ENCODE results near the gene ANKEF1.
"Not testable (repeated sequence)": the region's sequence is repeated elsewhere in the genome, so short reads cannot be mapped to it uniquely, and the experiment has no call there.

Gene ANKEF1

GRCh38 chr20:10033905-10034650, 709 bp upstream of the ANKEF1 start:
- DNase-seq (ENCODE audit: low spot score): no peak

GRCh38 chr20:10036321-10036720, 1.5 kb downstream of the ANKEF1 start:
- not testable (repeated sequence) for DNase-seq (ENCODE audit: low spot score)

DNA sequence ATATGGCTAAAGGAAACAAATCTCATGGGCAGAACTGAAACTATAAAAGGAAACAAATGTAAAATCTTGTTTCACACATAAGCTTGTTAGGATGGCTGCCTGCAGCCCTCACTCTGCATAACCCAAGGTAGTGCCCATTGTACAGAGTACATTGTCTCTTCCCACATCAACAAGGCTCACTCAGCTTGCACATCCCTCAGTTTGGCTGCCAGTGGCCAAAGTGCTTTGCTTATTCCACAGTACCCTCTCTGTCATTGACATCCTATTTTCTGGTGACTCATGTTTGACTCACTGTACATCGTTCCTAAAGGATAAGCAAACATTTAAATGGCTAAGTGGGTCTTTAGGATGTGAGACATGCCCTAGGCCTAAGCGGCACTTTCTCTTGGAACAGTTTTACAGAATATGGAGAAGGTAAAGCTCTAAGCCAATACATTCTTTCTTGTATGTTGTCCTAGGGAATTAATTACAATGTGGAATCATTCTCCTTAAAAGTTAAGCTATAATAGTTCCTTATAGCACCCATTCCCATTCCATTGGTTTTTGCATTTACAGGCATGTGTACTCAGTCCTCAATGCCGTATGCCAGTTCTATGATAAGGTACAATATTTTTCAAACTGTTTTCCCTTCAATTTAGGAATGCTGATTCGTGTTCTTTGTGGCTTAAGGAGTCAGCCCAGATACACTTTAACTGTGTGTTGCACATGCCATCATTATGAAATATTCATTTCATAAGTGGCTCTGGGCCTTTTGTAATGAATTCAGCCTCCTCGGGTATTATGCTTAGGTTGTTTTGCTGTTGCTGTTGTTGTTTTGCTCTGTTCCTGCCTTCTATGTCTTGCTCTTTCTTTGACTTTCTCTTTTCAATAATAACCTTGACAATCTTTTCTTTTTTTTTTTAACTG, 5.5 kb downstream of the ANKEF1 start:
- no peak for DNase-seq (ENCODE audit: low spot score)

- no peak for DNase-seq (ENCODE audit: low spot score)
Observed at GRCh38 chr20:10042086-10042485, 7.3 kb downstream of the ANKEF1 start.

DNA sequence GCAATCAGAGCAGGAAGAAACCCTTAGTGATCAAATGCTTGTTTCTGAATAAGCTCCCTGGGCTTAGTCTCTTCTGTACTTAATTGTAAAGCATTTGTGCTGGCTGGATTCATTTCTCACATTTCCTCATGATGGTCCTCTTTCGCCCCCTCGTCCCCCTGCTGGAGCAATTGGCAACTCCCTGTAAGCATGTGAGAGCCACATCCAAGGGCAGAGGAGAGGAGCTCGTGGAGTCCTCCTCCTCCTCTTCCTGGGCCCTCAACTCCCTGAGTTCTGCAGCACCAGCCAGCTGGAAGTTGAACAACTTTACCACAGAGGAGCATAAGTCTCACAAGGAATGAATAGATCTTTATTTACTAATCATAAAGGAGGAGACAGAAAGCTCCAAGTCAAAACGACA, 12.6 kb downstream of the ANKEF1 start:
- DNase-seq (ENCODE audit: low spot score): no peak

DNA sequence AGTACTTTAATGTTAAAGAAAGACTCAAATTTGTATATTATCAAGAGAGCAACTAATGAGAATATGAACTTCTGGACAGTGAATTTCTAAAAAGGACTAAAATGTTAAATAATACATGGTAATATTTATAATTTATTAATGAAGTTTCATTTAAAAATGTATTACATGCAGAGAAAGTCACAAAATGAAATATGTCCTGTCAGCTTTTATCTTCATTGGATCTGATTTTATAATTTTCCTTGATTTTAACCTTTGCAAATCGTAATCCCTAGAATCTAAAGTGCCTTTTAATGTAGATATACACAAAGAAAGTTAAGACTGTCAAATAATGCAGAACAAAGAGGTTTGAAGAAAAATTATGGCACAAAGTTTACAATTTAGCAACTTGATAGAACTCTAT, 16.4 kb downstream of the ANKEF1 start:
- DNase-seq (ENCODE audit: low spot score): no peak

DNA sequence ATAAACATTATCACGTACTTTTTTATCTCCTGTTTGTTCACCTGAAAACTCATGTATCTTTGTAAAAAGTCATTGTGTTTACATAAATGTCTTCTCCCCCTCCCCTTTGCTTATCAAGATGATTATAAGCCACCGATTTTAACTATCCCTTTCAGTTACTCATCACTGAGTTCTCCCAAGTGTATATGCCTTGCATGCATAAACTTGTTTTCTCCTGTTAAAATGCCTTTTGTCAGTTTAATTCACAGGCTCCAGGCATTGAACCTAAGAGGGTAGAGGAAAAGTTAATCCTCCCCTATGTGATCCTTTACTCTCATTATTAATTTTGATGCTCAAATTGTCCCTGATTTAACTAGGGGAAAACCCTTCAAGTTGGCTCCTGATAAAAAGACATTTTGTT, 24.2 kb downstream of the ANKEF1 start:
- DNase-seq (ENCODE audit: low spot score): no peak

DNA sequence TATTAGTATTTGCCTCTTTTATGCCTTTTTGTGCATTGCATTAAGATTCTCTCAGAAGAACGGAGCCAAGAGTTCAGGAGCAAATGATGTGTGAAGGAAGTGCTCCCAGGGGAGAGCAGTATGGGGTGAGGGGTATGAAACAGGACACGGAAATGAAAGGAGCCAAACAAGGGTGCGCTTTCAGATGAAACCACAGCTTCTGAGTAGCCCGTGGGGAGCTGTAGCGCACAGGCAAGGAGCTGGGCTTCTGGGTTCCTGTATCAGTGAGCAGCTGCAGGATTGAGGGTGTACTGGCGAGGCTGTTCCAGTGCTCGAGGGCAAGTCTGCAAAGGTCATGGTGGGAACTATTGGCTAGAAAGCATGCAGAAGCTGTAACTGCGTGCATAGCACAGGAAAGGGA, 25.4 kb downstream of the ANKEF1 start:
- DNase-seq (ENCODE audit: low spot score): no peak

- no peak for DNase-seq (ENCODE audit: low spot score)
Observed at GRCh38 chr20:10061641-10062040, 26.9 kb downstream of the ANKEF1 start.

- no peak for DNase-seq (ENCODE audit: low spot score)
Observed at GRCh38 chr20:10063482-10063881, 28.7 kb downstream of the ANKEF1 start.

DNA sequence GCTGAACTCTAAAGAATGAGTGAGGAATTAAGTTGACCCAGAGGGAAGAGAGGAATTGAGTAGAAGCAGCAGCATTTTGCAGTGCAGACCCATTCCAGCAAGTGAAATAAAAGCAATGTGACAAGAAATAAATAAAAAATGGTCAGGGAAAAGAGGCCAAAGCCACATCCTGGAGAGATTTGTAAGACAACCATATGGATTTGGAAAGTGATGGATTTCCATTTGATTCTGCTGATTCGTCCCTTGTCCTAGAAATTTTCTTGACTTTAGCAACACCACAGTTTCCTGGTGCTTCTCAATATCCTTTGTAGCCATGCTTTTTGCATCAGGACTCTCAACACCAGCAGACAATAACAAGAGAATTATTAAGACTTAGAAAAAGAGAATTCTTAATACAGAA, 29.8 kb downstream of the ANKEF1 start:
- no peak for DNase-seq (ENCODE audit: low spot score)

DNA sequence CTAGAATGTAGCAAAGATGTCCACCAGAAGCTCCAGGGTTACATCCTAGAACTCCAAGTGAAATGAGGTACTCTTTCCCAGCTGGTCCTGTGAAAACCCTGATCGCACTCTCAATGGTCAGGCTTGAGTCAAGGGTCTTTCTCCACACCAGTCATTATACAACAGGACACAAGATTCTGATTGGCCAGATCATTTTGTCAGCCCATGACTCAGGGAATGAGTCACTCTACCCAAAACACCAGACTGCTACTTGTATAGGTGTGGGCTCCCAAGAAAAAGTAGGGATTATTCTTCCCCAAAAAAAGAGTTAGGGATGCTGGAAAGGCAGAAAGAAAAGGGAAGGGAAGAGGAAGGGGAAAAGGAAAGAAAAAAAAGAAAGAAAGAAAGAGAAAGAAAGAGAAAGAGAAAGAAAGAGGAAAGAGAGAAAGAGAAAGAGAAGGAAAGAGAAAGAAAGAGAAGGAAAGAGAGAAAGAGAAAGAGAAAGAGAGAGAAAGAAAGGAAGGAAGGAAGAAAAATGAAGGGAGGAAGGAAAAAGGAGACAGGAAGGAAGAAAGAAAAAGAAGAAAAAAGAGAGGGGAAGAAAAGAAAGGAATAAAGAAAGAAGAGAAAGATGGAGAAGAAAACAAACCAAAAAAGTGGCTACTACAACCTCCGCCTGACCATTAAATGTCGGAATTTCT, 30.5 kb downstream of the ANKEF1 start:
- DNase-seq (ENCODE audit: low spot score): no peak

GRCh38 chr20:10067321-10067720, 32.5 kb downstream of the ANKEF1 start:
- no peak for DNase-seq (ENCODE audit: low spot score)

GRCh38 chr20:10074513-10074912, 39.7 kb downstream of the ANKEF1 start:
- no peak for DNase-seq (ENCODE audit: low spot score)

DNA sequence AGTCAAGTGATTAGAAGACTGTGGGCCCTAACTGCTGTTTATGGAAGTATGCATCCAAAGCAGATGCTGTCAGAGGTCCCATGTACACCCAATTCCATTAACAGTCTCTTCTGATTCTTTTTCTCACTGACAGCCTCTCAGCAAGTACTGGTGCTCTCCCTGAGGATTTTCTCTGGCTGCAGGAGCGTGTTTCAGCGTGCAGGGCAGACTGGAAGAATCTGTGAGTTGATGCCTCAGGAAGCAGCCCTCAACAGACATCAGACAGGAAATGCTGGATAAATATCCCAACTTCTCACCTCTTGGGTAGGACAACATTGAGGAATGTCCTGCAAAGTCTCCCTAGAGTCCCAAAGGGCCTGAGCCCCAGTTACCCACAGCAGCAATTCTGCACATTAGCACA, 40.8 kb downstream of the ANKEF1 start:
- no peak for DNase-seq (ENCODE audit: low spot score)

- DNase-seq (ENCODE audit: low spot score): no peak
Observed at GRCh38 chr20:10076126-10077080, 41.6 kb downstream of the ANKEF1 start.

- DNase-seq (ENCODE audit: low spot score): no peak
Observed at GRCh38 chr20:10077081-10077471, 42.3 kb downstream of the ANKEF1 start.

GRCh38 chr20:10077886-10078285, 43.1 kb downstream of the ANKEF1 start:
- no peak for DNase-seq (ENCODE audit: low spot score)

DNA sequence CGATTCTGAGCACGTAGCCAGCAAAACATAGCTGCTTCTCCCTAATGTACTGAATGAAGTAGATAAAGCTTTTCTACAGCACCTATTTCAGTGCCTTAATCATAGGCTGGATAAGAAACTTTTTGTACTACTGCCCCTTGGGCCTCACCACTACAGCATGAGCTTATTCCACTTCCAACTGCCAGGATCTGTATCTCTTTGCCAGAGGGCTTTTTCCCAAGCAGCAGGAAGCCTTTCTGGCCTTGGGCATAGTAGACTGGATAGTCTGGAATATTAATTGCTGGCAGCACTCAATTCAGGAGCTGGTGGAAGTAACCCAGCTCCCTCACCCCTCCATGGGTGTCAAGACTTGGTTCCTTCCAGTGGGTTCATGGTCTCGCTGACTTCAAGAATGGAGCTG, 43.6 kb downstream of the ANKEF1 start:
- no peak for DNase-seq (ENCODE audit: low spot score)

GRCh38 chr20:10079964-10080363, 45.2 kb downstream of the ANKEF1 start:
- DNase-seq (ENCODE audit: low spot score): no peak

- no peak for DNase-seq (ENCODE audit: low spot score)
Observed at GRCh38 chr20:10080574-10080973, 45.8 kb downstream of the ANKEF1 start.
